ENCODE results near the gene LRRC34. TPM values are rescaled to one million over a fixed set of nuclear protein-coding genes. Genes with fewer than 3 reads are reported as not detected.

Gene LRRC34
- total and polyA plus RNA-seq, 9 of the 15 experiments (the other 6 are each of a cell fraction or from before 2014, with no cell fraction given): 0.17 to 0.30 TPM; not detected in 7

- TF ChIP-seq, protein P1, sequence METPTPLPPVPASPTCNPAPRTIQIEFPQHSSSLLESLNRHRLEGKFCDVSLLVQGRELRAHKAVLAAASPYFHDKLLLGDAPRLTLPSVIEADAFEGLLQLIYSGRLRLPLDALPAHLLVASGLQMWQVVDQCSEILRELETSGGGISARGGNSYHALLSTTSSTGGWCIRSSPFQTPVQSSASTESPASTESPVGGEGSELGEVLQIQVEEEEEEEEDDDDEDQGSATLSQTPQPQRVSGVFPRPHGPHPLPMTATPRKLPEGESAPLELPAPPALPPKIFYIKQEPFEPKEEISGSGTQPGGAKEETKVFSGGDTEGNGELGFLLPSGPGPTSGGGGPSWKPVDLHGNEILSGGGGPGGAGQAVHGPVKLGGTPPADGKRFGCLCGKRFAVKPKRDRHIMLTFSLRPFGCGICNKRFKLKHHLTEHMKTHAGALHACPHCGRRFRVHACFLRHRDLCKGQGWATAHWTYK (CRISPR knock-in tag; IDR thresholded peaks at IDR 0.05): no peak
- TF ChIP-seq FOSL1 (tag; conservative IDR thresholded peaks at IDR 0.05) (no peak), ZNF695 (CRISPR knock-in tag; IDR thresholded peaks at IDR 0.05) (no peak), SNAPC5 (CRISPR knock-in tag; IDR thresholded peaks at IDR 0.05) (no peak), GMEB1 (CRISPR knock-in tag; IDR thresholded peaks at IDR 0.05) (no peak), ZNF764 (CRISPR knock-in tag; IDR thresholded peaks at IDR 0.05; ENCODE audit: low read depth) (no peak), RBM15 (IDR thresholded peaks at IDR 0.05; ENCODE audit: insufficient read depth, low read length) (no peak), RBFOX2 (IDR thresholded peaks at IDR 0.05; ENCODE audit: low read depth, low read length) (peak; percentile 97), SMARCA4 (IDR thresholded peaks at IDR 0.05) (no peak), TAF9B (IDR thresholded peaks at IDR 0.05; ENCODE audit: partially characterized antibody) (peak; percentile 48), CEBPZ (IDR thresholded peaks at IDR 0.05; ENCODE audit: borderline replicate concordance, low read depth, low read length) (no peak), MTA3 (IDR thresholded peaks at IDR 0.05; ENCODE audit: borderline replicate concordance) (peak; percentile 88), TCF3 (CRISPR knock-in tag; IDR thresholded peaks at IDR 0.05) (no peak), ZNF445 (CRISPR knock-in tag; IDR thresholded peaks at IDR 0.05; ENCODE audit: low read depth) (no peak), CEBPG (CRISPR knock-in tag; IDR thresholded peaks at IDR 0.05) (no peak), CEBPG (tag; conservative IDR thresholded peaks at IDR 0.05 in 1 of 2, IDR thresholded peaks at IDR 0.05 in 1 of 2) (no peak), GATA2 (CRISPR knock-in tag; IDR thresholded peaks at IDR 0.05) (no peak), NR4A1 (CRISPR knock-in tag; IDR thresholded peaks at IDR 0.05) (no peak), NR4A1 (tag; IDR thresholded peaks at IDR 0.05) (no peak), ELK3 (CRISPR knock-in tag; IDR thresholded peaks at IDR 0.05) (no peak), GABPB2 (CRISPR knock-in tag; conservative IDR thresholded peaks at IDR 0.05) (no peak), NCOA6 (IDR thresholded peaks at IDR 0.05) (no peak)
Measured at GRCh38 chr3:169764882-169765612, 47.7 kb downstream of the LRRC34 start, which contains the start of gene TERC (continued).
